Umbilical cord (tissue), 2 donors: Measurements from ENCODE around the gene OSBPL9. TPM values are rescaled to one million over a fixed set of nuclear protein-coding genes. Genes with fewer than 3 reads are reported as not detected.
A peak's percentile ranks its signal among the peaks of the same experiment; 100 is the strongest.

ENCODE experiments used
- DNase-seq: peaks from one replicate; pipeline ENCODE4 v3.0.0-alpha.2; 2015; ENCODE audit warnings: low spot score
- total RNA-seq: library from RNA; depleted of rRNA; stranded (reverse); fragments of >200 nt; gene quantifications from one replicate; pipeline ENCODE4 v1.2.3, GENCODE V29; 2014; ENCODE audit warnings: low replicate concordance; ENCODE audit not compliant: insufficient read depth

OSBPL9 gene
- total RNA-seq, 1 donor from 2014 or later, result 110 TPM

DNA sequence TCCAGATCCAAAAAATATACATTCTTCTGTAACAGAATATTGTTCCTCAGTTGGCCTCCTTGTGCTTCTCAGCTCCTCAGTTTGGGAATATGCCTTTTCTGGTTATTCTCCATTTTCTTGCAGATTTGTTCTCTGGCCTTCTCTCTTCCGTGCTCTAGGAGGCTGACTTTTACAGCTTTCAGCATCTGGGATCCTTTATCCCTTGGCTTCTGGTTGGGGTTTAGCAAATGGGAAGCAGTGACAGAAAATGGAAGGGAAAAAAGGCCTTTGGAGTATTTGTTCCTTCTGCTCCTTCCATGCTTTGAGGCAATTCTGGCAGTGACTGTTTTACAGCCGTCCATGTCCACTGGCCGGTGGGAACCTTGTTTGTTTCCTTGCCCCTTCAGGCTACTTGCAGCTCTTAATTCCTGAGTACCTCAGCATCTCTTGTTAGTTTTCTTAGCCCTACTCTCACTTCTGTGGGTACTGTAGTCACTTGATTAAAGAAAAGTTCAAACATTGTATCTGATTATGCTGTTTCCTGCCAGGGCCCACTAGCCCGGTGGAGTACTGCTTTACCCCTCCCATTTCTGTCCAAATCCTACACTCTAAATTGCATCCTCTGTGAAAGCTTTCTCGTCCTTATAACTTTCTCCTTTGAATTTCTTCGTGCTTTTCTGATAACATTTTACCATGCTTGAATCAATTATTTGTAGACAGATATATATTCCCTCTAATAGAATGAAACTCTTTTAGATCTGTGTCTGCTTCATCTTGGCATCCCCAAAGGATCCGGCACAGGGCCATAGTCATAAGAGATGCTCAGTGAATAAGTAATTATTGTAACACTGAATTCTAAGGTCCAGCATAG, 118.2 kb downstream of the OSBPL9 start:
- DNase-seq, result peak; percentile 64

GRCh38 chr1:51735746-51736254, 118.9 kb downstream of the OSBPL9 start:
- DNase-seq, result no peak

DNA sequence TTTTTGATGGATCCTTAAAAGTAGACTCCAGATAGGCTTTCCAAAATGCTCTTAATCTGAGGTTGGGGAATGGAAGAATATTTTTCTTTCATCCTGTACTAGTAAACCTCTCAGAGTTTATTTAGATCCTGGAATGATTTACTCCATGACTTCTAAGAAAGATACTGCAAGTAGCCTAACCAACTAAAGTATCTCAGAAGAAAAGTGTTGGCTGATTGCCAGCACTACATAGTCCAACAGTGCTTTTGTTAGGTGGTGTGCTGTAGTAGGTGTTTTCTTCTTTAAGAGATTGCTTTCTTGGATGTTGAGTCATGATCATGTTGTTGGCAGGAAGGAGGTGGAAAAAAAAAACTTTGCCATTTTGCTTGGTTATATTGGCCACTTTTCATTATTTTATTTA, 119.8 kb downstream of the OSBPL9 start:
- DNase-seq, result peak; percentile 75

DNA sequence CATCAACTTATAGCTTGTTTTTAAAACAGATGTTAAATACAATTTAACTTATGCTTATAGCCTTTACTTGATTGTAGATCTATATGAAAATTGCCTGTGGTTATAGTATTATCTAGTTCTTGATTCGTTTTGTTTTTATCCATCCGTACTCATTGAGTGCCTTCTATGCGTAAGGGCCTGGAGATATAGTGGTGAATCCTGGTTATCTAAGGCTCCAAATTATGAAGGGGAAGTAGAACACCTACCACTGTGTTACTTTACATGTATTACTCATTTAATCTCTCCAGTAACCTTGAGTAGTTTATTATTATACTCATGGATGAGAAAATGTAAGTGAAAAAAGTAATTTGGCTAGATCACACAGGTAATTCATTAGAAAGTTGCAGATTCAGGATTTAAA, 121.8 kb downstream of the OSBPL9 start:
- DNase-seq, result no peak

DNA sequence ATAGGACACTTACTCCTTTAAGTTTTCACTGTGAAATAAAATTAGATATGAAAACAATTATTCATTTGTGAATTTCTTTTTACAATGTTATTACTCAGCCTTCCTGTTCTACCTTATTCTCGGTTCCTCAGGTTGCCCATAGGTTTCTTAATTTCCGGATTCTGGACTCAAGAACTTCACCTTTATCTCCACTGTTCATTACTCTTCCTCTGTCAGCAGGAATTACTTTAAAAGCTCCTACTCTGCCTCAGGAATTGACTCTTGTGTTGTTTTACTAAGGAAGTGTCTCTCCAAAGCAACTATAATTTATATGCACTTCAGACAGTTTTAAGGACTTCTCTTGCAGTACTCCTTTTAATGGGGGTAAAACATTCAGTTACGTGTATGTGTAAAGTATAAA, 123.8 kb downstream of the OSBPL9 start:
- DNase-seq, result no peak

DNA sequence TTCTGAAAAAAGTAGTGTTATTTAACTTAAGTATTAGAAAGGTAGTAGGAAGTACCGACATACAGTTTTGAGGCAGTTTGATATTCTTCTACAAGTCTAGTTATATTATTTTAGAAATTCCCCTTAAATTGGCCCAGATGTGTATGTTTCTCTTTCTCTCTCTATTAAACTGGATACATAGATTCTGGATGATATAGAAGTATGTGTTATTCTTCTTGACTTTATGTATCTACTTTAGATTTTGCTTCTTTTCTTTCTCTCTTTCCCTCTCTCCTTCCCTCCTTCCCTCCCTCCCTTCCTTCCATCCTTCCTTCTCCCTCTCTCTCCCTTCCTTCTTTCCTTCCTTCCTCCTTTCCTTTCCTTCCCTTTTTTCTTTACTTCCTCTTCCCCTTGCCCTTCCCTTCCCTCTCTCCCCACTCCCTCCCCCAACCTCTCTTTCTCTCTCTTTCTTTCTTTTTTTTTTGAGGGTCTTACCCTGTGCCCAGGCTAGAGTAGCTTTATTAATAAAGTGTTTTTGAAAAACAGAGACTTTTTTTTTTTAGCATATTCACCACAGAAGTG, 124.3 kb downstream of the OSBPL9 start:
- DNase-seq, result no peak

DNA sequence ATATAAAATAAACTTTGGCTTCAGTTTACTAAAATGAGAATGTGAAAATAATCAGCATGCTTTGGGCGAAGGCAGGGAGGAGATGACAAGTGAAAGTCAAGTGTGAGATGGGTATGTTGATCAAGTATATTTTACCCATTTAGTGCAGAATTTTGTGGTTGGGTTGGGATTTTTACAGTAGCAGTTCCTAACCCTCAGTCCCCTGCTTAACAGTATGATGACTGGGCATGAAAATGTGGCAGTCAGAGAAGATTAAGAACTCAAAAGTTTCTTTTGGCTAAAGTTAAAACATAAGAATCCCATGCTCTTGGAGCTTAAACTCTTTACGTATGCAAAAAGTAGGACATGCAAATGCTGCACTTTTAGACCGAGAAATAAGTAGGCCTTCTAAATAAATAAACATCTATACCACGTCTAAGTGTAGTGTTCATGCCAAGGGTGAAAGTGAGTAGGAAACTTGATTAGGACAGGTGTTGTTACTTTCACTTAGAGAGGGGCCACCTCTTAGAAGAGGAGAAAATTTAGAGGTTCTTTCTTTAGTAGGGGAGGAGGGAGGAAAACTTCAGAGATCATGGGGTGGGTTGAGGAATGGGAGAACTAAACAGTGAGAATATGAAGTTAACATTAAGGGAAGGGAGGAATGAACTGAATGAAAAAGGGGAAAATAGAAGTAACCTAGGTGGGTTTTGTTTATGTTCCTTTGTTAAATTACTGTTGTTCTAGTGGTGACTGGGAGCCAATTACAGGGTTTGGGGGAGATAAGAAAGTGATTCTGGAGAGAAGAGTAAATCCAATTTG, 127.8 kb downstream of the OSBPL9 start:
- no peak for DNase-seq

GRCh38 chr1:51745304-51745570, 128.3 kb downstream of the OSBPL9 start:
- no peak for DNase-seq

GRCh38 chr1:51749151-51749550, 132.3 kb downstream of the OSBPL9 start:
- no peak for DNase-seq

DNA sequence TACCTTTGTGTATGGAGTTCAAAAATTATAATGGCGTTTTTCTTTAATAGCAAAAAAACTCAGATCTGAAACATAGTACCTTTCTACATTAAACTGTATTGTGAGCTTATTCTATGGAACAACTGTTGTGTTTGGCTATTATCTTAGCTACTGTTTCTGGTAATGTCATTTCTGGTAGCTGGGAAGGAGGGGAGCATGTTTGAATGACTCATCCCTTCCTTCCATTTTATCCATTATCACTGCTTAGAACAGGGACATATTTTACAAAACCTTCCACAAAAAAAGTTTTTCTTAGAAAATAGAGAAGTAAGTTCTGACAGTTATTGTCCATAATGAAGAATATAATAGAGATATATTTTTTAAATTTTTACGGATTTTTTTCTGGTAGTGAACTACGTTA, 133.3 kb downstream of the OSBPL9 start:
- DNase-seq, result no peak

- DNase-seq, result no peak
Measured at GRCh38 chr1:51750729-51751128, 133.8 kb downstream of the OSBPL9 start.

DNA sequence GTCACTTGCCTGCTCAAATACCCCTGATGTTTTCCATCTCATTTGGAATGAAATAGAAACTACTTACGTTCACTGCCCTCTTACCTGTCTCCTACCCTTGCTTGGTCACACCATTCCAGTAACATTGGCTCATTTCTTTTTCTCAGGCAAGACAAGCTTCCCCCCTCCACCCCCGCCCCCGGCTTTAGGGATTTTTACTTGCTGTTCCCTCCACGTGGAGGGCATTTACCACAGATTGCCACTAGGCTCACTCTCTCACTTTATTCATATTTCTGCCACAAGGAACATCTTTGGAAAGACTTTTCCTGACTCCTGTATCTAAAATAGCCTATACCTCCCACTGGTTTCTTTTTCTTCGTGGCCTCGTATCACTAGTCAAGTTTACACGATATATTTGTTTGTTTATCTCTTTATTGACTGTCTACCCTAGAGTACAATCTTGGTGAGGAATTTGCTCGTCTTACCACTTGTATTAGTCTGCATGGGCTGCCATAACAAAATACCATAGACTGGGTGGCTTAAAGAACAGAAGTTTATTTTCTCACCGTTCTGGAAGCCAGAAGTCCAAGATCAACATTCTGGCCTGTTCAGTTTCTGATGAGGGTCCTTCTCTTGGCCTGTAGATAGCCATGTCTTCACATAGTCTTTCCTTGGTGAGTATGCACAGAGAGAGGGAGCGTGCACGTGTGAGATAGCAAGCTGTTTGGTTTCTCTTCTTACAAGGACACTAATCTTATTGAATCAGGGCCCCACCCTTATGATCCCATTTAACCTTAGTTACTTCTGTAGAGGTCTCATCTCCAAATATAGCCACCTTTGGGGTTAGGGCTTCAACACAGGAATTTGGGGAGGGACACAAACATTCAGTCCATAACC, 135.4 kb downstream of the OSBPL9 start:
- DNase-seq, result no peak

DNA sequence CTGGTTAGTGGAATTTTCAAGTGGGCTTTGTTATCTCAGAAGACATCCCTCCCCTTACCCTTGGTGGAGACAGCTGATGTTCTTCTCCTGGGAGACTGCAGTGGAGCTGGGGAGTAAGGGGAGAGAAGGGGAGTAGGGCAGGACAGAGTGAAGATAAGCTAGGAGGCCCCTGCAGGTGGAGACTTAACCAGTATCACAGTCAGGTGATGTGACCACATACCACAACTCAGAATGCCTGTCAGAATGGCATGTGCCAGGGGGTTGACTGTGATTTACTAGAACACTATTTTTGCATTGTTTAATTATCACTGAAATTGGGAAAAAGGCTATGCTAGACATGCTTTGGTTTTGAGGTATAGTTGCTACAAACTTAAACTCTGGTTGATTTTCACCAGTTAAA, 137.1 kb downstream of the OSBPL9 start:
- no peak for DNase-seq

- no peak for DNase-seq
Measured at GRCh38 chr1:51754666-51755065, 137.8 kb downstream of the OSBPL9 start.

- no peak for DNase-seq
Measured at GRCh38 chr1:51755437-51755836, 138.5 kb downstream of the OSBPL9 start.

- no peak for DNase-seq
Measured at GRCh38 chr1:51756290-51756689, 139.4 kb downstream of the OSBPL9 start.

- DNase-seq, result no peak
Measured at GRCh38 chr1:51758310-51758709, 141.4 kb downstream of the OSBPL9 start.

- no peak for DNase-seq
Measured at GRCh38 chr1:51760872-51761271, 144.0 kb downstream of the OSBPL9 start.

- DNase-seq, result no peak
Measured at GRCh38 chr1:51761351-51761750, 144.5 kb downstream of the OSBPL9 start.

GRCh38 chr1:51768971-51769588, 152.2 kb downstream of the OSBPL9 start:
- DNase-seq, result peak; percentile 70

- no peak for DNase-seq
Measured at GRCh38 chr1:51776408-51776807, 159.5 kb downstream of the OSBPL9 start.
